ENCODE data around the gene CTNNBIP1.
"Not testable (repeated sequence)": the region's sequence is repeated elsewhere in the genome, so short reads cannot be mapped to it uniquely, and the experiment has no call there.

CTNNBIP1 gene

DNA sequence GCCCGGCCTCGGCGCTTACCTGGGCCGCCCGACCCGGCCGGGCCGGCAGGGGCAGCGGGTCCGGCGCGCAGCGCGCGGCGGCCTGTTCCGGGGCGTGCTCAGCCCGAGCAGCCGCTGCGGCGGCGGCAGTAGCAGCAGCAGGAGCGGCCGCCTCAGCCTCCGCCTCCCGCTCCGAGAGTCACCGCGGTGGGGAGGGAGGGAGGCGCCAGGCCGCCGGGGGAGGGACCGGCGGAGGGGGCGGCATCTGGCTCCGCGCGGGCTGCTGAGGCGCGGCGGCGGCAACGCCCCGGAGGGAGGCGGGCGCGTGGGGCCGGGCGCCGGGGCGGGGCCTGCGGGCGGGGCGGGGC, at the start of gene CTNNBIP1:
TSS of gene CTNNBIP1 (minus strand) at position 194 of the 347 bp plus-strand sequence. CDS start 38,205 bp downstream, outside the sequence.
- no peak for DNase-seq

- DNase-seq: no peak
Measured at GRCh38 chr1:9957726-9958125, 47.7 kb upstream of the CTNNBIP1 start.

GRCh38 chr1:9946315-9946714, 36.2 kb upstream of the CTNNBIP1 start:
- DNase-seq: no peak

DNA sequence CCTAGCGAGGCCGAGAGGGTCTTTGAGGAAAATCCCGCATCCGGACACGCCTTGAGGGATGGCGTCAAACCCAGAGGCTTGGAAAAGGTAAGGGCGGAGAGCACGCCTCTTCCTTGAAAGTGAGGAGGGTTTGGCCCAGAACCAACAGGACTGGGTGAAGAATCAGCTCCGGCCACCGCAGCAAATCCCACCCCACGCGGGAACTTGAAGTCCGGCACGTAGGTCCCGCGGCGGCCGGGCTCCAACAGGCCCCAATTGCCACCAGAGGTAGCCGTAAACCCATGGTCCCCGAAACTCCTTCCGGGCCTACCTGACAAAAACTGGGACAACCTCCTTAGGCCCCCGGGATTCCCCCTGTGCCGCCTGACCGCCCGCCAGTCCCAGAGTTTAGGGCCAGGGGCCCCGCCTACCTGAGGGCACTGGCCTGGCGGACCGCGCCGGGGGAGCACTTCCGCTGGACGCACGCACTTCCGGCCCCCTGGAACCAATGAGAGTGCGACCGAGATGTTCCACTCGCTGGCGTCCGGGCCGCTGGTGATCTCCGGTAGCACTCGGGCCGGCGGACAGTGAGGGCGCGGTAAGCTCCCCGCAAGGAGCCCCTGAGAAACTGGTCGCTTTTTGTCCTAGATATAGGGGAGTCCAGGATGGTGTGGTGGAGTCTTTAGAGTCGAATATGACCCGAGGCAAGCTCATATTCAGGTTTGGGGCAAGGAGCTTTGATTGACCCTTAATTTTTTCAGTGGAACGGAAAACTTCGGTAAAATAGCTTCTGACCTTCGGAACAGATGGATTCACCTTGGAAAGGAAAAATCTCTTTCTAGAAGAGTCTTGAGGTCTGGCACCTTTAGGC, 33.1 kb upstream of the CTNNBIP1 start, which contains the start of the genes LZIC and NMNAT1:
TSS of gene LZIC (minus strand) at position 453 of the 850 bp plus-strand sequence. CDS start 6,772 bp downstream, outside the sequence.
TSS of gene NMNAT1 (plus strand) at position 537 of the 850 bp plus-strand sequence. CDS start 28,599 bp downstream, outside the sequence.
- DNase-seq: peak; percentile 90 to 92

- peak; percentile 5 to 48 for DNase-seq
Measured at GRCh38 chr1:9942399-9942938, 32.4 kb upstream of the CTNNBIP1 start.

- no peak for DNase-seq
Measured at GRCh38 chr1:9929431-9930385, 19.6 kb upstream of the CTNNBIP1 start.

GRCh38 chr1:9927259-9927658, 17.2 kb upstream of the CTNNBIP1 start:
- DNase-seq: no peak

- DNase-seq: no peak
Measured at GRCh38 chr1:9922342-9922741, 12.3 kb upstream of the CTNNBIP1 start.

- DNase-seq: no peak
Measured at GRCh38 chr1:9920606-9921005, 10.5 kb upstream of the CTNNBIP1 start.

GRCh38 chr1:9917901-9918300, 7.8 kb upstream of the CTNNBIP1 start:
- DNase-seq: no peak

GRCh38 chr1:9917495-9917894, 7.4 kb upstream of the CTNNBIP1 start:
- DNase-seq: not testable (repeated sequence)

DNA sequence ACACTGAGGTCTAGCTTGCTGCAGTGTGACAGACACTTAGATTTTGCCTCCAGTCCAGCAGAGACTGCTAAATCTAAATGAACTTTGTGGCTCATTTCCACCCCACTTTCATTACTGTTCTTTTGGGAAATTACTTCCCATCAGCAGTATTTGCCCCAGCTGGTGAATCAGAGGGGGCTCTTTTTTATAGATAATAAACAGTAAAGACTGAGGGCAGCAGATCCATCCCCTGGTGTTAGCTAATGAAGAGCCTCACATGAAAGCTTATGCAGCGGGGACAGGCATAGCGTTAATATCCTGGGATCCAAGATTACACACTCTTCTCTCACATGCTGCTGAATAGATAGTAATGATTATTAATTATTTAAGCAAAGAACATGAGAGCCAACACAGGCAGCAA, 6.4 kb upstream of the CTNNBIP1 start:
- no peak for DNase-seq

GRCh38 chr1:9914610-9914937, 4.5 kb upstream of the CTNNBIP1 start:
- no peak for DNase-seq

DNA sequence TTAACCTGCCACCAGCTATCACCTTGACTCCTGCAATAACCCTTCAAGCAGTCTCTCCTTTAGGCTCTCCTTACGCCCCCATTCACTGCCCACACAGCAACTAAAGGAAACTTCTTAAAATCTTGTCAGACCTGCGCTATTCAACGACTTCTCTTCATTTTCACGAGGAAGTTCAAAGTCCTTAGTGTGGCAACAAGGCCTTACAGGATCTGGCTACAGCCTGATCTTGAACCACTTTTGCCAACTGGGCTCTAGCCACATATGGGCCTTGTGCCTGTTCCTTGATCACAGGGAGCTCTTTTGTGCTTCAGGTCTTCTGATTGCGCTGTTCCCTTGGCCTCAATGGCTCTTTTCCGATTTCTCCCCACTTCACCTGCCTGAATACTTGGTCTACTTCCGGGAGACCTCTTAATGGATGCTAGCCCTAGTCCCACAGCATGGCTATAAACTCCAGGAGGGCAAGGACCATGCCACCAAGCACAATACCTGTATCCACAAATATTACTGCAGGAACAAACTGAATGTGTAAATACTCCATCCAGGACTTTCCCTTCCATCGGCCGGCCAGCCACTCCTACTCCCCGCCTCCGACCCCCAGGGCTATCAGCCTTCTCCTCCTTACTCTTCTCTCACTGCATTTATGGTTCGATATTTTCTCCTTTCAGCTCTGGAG, 2.3 kb upstream of the CTNNBIP1 start:
- no peak for DNase-seq

- DNase-seq: peak; percentile 99 to 100
Measured at GRCh38 chr1:9910423-9911178, 532 bp upstream of the CTNNBIP1 start.

GRCh38 chr1:9909234-9910046, 629 bp downstream of the CTNNBIP1 start:
- DNase-seq: peak in 1 of 2 donors; percentile 7

DNA sequence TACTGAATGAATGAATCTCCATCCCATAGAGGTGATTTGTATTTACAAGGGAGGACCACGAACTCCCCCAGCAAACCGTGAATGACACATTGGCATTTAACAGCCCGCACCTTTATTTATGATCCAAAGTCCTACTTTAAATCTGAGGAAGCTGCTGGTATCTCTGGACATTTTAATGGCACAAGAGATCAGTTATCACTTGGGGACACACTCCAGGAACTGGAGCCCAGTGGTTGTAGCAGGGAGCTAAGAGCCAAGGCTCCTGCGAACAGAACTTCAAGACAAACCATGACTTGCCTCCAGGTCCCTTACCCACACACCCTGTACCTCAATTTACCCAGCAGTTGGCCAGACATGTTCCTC, 1.2 kb downstream of the CTNNBIP1 start:
- DNase-seq: no peak

DNA sequence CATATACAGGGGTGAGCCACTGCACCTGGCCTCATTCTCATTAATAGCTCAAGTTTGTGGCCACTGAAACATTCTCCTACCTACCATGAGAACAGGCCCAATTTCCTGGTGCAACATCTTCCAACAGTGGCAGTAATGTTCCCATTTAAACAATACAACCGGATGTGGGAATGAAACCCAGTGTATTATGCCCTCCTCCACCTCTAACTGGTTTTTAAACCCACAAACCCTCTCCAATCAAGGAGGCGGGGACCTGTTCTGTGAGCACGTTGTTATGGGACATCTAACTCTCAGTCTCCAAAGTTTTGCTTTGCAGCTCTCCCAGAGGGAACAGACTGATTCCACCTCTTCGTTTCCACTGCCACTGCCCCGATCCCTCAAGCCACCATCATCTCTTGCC, 2.6 kb downstream of the CTNNBIP1 start:
- no peak for DNase-seq

DNA sequence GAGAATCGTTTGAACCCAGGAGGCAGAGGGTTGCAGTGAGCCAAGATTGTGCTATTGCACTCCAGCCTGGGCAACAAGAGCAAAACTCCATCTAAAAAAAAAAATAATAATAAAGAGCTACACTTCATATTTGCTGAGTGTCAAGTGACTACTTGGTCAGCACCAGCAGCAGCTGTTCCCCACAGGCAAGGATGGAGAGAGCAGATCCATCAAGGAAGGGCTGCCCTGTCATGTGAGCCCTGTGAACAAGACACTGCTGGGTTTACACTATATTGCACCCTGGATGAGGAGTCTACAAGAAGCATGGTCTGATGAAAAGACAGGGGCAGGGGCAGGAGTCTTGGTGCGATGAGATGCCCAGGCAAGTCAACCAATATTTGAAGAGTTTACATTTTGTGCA, 3.6 kb downstream of the CTNNBIP1 start:
- DNase-seq: no peak

GRCh38 chr1:9905010-9905409, 5.1 kb downstream of the CTNNBIP1 start:
- no peak for DNase-seq

GRCh38 chr1:9904596-9904995, 5.5 kb downstream of the CTNNBIP1 start:
- no peak for DNase-seq
